M059J (cell line): ENCODE measurements around the gene DEFB132. TPM values are rescaled to one million over a fixed set of nuclear protein-coding genes. Genes with fewer than 3 reads are reported as not detected.
A peak's percentile ranks its signal among the peaks of the same experiment; 100 is the strongest.
"Not testable (repeated sequence)": the region's sequence is repeated elsewhere in the genome, so short reads cannot be mapped to it uniquely, and the experiment has no call there.

ENCODE experiments used
- DNase-seq: peaks from one replicate; pipeline ENCODE4 v3.0.0-alpha.2; 2012; ENCODE audit warnings: low read depth
- total RNA-seq: library from RNA; depleted of rRNA; stranded (reverse); fragments of >200 nt; shearing (Covaris generic); gene quantifications from 2 replicates; pipeline ENCODE4 v1.2.3, GENCODE V29; 2014; rRNA removed

DEFB132 gene, protein sequence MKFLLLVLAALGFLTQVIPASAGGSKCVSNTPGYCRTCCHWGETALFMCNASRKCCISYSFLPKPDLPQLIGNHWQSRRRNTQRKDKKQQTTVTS
- 0.05 TPM in 1 of 2 replicates, not detected in the other for total RNA-seq

DNA sequence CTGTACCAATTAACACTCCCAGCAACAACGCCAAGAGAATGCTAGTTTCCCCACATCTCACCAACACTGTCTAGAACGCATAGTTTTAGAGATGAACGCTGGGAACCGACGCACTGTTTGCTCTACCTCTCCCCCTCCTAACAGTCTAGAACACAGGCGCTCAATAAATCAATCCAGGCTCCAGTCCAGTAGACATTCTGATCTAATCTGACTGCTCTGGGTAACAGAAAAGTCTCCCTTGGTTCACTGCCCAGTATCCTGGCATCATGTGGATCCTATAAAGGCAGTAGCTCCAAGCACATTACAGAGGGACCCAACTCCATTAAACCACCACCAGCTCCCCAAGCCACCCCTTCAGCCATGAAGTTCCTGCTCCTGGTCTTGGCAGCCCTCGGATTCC, at the start of gene DEFB132:
Gene DEFB132, plus strand, starts transcription at position 306 of the 400 bp plus-strand sequence. Its CDS starts 55 bp downstream, at position 361.
- DNase-seq = peak; percentile 21

DNA sequence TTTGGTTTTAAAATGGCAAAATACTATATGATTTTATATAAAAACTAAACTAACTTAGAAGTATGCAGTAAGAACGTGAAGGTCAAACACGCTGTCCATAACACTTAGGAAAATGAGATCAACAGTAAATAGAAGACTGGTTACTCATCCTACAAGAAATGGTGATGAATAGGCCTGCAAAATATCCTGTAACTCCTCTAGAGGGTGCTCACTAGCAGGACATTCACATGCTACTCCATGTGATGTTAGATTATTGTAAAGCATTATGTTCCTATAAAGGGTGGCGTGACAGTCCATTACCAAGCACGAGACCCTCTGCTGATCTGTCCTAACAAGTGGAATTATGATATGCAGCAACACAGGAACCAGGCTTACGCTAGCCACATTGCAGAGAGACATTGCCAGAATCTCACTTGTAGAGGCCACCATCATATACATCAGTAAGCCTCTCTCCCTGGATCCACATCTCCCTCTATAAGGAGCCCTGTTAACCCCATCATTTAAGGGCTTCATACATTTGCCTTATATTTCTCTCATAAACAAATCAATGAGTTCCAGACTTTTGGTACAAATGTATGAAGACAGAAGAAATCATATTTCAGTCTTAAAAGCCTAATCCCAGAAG, 48.5 kb upstream of the DEFB132 start:
- DNase-seq = peak; percentile 76

DNA sequence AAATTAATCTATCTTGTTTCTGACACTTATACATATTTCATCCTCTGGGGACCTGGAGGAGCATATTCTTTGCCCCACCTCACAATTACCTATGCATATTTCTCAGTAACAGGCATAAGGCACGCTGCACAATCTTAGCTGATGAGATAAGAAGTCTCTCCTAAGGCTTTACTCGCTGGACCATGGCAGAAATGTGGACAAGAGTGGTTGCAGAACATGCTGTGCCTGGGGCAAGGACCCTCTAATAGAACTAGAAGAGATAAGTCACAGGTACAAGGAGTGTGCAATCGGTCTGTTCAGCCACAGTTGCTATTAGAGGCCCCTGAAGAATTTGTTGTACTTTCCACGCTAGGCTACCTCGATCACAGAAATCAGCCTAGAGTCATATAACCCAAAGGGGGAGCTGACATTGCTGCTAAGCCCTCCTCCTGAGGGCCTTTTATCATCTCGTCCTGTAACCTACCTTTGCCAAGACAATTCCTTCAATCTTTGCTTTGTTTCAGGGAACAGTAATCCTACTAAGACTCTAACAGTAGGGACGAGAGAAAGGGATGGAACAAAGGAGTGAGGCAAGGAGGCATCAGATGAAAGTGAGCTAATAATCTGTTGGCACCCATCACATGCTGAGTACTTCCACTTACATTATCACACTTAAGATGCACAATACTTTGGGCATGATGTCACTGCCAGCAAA, 46.6 kb upstream of the DEFB132 start:
- DNase-seq = no peak

DNA sequence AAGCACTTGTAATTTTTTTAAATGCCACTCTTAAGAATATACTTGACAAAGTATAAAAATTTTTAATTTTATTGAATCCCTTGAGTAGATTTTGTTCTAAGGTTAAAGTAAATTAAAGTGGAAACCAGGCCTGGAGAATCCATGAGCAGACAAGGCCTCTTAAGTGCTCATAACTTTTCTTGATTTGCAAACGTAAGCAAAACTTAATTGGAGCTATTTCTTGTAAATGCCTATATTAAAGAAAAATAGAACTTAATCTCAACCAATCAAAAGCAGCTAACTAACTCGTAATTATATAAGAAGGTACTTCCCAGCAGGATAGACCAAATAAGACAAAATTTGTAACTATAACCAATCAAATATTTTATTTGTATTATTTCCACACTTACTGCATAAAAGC, 43.1 kb upstream of the DEFB132 start:
- DNase-seq = no peak

DNA sequence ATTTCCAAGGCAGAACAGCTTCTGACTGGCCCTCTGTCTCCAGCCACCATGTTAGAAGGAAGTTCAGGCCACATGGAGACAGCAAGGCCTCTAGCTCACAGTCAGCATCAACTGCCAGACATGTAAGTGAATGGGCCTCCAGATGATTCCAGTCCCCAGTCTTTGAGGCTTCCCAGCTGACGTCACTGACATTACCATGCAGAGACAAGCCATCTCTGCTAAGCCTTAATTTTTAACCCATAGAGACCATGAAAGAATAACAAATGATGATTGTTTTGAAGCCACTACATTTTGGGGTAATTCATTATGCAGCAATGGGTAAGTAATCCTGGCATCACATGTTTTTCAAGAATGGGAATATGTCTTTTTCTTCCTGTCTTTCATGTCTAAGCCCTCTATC, 41.7 kb upstream of the DEFB132 start:
- DNase-seq = no peak

DNA sequence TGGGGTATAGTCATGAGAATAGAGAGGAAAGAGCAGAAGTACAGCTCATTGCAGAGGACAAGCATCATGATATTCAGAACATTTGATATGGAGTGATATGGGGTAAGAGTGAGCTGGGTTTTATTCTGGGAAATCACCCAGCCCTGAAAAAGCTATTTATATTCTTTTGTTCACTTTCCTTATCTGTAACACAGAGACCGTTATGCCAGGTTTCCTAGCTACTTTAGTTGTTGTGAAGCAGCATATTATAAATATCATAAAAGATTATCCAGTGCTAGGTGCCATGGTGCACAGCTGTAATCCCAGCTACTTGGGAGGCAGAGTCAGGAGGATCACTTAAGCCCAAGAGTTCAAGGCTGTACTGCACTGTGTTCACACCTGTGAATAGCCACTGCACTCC, 40.3 kb upstream of the DEFB132 start:
- DNase-seq = no peak

DNA sequence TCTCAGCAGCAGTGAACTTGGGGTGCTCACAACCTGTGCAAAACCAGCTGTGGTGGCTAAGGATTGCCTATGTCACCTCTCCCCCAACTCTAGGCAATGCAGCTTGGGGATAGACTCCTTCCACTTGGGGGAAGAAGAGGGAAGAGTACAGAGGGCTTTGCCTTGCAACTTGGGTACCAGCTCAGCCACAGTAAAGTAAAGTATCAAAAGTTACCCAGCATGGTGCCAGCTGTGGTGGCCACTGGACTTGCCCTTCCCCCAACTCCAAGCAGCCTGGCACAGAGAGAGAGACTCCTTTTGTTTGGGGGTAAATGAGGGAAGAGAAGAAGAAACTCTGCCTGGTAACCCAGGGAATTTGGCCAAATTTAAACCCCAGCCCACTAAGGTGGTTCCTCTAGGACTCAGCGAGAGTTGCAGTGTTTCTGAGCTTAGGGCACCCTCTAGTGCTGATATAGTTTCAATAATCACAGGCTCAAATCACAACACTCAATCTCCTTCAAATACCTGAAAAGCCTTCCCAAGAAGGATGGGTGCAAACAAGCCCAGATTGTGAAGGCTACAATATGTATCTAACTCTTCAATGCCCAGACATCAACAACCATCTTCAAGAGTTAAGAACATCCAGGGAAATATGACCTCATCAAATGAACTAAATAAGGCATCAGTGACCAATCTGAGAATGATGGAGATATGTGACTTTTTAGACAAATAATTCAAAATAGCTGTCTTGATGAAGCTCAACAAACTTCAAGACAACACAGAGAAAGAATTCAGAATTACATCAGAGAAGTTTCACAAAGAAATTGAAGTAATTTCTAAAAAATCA, 38.0 kb upstream of the DEFB132 start:
- peak; percentile 57 for DNase-seq

DNA sequence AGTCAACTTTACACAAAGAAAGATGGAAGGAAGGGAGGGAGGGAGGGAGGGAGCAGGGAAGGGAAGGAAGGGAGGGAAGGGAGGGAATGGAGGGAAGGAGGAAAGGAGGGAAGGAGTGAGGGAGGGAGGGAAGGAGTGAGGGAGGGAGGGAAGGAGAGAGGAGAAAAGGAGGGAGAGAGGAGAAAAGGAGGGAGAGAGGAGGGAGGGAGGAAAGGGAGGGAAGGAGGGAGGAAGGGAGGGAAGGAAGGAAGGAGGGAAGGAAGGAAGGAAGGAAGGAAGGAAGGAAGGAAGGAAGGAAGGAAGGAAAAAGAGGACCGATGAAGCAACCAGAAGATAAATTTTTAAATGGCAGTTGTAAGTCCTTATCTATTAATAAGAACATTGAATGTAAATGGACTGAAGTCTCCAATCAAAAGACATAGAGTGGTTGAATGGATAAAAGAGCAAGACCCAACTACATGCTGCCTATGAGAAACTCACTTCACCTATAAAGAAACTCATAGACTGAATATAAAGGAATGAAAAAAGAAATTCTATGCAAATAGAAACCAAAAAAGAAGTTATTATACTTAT, 36.2 kb upstream of the DEFB132 start:
- DNase-seq = no peak

DNA sequence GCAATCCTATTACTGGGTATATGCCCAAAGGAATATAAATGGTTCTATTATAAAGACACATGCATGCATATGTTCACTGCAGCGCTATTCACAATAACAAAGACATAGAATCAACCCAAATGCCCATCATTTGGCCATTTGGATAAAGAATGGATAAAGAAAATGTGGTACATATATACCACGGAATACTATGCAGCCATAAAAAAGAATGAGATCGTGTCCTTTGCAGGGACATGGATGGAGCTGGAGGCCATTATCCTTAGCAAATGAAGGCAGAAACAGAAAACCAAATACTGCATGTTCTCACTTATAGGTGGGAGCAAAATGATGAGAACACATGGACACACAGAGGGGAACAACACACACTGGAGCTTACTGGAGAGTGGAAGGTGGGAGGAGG, 31.6 kb upstream of the DEFB132 start:
- not testable (repeated sequence) for DNase-seq

DNA sequence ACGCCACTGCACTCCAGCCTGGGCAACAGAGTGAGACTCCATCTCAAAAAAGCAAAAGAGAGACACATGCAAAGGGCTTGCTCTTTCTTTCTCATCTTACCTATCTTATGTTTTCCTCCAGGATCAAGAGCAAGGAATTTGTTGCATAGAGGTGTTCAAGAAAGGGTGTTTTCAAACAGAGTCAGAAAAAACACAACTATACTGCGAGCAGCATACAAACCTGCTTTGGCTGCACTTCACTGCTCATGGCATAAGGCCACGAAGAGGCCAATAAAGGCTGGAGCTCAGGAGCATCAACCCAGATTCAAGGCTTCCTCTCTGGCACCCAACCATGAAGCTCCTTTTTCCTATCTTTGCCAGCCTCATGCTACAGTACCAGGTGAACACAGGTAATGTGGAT, 30.6 kb upstream of the DEFB132 start, which contains the start of gene DEFB129:
Gene DEFB129, plus strand, starts transcription at position 301 of the 400 bp plus-strand sequence. Its CDS starts 31 bp downstream, at position 332.
- DNase-seq = no peak

DNA sequence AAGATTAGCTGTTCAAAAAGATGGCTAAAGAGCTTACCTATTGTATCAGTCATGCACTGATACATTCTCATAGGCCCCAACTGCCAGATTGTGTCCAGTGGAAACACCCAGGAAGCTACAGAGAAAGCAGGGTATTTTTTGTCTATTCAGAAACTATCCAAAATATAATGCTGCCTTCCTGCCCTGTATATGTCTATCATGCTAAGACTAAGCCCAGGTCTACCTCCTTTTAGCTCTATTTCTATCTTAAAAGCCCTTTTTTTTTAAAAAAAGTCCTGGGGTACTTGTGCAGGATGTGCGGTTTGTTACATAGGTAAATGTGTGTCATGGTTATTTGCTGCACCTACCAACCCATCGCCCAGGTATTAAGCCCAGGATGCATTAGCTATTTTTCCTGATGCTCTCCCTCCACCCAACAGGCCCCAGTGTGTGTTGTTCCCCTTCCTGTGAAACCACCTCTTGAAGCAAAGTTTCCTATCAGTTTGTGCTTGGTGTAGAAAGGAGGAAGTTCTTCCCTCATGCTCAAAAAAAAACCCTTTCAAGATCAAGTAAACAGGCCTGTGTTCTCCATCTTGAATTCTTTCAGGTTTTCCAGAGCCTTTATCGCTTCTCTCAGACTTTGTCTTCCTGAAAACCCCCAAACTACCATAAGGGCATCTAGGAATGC, 30.0 kb upstream of the DEFB132 start:
- no peak for DNase-seq

DNA sequence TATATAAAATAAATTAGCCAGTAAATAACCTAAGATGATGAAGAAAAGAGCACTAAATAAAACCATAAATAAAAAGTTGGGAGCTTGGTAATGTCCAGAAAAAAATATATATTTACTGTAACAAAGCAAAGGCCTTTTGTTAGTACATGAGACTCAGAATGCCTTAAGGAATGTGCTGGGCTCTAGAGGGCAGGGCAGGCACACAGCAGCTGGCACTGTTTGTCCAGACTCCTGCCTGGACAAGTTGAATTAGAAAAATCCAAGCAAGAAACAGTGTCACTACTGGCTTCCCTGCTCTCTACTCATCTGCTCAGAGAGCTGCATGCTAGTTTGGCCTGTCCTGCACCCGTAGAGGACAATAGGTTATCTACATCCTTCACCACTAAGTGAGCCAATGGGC, 21.6 kb upstream of the DEFB132 start:
- DNase-seq = peak; percentile 49

DNA sequence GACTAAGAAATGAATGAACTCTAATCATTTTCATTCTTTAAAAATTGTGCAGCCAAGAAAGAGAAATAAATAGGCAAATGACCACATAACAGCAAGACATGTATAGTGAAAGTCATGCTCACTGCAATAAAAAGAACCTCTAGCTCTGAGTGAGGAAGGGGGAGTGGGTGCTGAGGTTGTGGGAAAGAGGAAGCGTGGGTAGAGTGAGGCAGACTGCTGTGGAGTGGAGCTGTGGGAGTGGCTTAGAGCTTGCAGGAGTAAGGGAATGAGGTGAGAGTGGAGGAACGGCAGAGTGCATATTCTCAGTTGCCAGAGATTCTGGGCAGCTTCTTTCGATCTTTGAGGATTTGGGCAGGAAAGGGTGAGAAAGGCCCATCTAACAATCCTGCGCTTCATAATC, 20.0 kb upstream of the DEFB132 start:
- DNase-seq = no peak

DNA sequence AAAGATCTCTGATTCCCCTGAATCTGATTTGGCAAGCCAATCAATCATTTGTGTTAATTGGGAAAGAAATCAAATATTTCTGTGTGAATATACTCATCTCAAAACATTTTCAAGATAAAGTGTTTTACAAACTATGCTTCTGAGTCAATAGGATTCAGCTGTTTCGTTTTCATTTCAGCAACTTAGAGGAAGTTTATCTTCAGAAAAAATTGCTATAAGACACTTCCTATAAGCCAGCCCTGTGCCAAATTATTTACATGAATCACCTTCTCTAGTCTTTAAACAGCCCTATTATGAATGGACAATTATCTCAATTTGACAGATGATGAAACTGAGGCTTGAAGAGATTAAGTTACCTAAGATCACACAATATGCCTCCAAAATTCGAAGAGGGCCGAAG, 19.6 kb upstream of the DEFB132 start:
- no peak for DNase-seq

DNA sequence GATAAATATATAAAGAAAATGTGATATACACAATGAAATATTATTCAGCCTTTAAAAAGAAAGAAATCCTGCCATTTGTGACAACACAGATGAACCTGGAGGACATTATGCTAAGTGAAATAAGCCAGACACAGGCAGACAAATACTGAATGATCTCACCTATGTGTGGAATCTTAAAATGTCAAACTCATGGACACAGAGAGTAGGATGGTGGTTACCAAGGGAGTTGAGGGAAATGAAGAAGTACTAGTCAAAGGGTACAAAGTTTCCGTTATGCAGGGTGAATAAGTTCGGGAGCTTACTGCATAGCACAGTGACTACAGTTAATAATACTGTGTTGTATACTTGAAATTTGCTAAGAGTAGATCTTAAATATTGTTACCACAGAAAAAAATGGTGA, 14.6 kb upstream of the DEFB132 start:
- DNase-seq = no peak

DNA sequence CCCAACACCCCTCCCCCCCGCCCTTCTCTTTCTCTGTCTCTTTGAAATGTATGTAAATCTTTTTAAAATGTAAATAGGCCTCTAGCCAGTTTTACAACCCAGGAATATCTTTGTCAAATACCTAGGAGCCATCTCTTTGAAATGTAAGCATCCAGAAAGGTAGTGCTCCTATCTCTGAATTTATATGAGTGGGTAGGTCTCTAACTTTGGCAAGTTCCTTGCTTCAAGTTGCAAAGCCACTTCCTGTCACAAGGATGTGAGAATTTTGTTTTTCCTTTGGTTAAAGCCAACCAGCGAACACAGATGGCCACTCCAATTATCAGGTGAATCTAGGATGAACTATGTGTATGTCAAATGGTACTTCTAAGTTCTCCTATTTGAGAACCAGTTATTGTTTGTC, 6.2 kb upstream of the DEFB132 start:
- DNase-seq = no peak

DNA sequence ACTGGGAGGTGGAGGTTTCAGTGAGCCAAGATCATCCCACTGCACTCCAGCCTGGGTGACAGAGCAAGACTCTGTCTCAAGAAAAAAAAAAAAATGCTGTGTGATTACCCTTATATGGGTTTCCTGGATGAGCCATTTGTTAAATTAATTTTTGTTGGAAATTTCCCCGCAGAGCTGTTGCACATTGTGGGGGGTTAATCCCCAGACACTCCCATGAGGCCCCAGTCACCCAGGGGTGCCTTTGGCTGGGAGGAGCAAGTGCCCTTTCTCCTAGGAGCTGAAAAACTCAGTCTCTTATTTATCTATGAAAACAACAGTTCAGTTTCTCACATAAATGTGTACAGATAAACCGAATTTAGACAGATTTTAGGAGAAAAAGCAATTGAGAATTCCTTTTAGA, 4.7 kb upstream of the DEFB132 start:
- DNase-seq = no peak

DNA sequence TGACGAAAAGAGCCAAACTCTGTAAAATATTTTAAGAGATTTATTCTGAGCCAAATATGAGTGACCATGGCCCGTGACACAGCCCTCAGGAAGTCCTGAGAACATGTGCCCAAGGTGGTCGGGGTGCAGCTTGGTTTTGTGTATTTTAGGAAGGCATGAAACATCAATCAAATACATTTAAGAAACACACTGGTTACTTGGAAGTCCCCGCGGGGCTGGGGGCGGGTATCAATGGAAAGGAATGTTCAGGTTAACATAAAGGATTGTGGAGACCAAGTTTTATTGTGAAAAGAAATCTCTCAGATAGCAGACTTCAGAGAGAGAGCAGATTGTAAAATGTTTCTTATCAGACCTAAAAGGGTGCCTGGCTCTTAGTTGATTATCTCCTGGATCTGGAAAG, 4.1 kb upstream of the DEFB132 start:
- not testable (repeated sequence) for DNase-seq

DNA sequence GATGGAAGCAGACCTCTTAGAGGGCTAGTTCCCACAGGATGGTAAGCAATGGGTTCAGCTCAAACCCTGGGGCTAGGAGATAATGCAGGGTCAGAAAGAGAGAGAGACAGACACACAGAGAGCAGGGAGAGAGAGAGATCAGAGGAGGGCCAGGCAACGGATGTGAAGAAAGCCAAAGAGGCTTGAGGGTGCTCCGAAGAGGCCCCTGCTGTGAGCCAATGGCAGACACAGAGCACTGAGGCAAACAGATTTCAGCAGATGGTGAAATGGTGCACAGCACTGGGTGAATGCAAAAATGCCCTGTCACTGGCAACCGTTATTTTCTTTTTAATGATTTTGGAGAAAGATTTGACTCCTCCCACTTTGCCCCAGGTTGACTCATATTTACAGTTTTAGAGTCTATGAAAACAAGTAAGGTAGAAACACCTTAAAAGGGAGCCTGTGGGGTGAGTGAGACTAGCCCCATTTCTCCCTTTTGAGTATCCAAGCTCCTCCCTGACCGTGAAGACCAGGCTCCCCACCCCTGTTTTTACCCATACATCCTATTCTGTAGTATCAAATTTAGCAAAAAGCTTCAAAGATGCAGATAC, 840 bp downstream of the DEFB132 start:
- DNase-seq = no peak

DNA sequence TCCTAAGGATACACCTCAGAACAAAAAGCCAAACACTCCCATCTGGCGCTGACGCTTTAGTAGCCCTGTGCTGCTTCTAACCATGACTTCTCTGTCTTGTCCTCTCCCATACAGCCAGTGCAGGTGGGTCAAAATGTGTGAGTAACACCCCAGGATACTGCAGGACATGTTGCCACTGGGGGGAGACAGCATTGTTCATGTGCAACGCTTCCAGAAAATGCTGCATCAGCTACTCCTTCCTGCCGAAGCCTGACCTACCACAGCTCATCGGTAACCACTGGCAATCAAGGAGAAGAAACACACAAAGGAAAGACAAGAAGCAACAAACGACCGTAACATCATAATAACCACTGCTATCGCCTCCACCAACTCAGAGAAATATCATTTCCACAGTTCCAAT, 1.4 kb downstream of the DEFB132 start:
- DNase-seq = peak; percentile 62

DNA sequence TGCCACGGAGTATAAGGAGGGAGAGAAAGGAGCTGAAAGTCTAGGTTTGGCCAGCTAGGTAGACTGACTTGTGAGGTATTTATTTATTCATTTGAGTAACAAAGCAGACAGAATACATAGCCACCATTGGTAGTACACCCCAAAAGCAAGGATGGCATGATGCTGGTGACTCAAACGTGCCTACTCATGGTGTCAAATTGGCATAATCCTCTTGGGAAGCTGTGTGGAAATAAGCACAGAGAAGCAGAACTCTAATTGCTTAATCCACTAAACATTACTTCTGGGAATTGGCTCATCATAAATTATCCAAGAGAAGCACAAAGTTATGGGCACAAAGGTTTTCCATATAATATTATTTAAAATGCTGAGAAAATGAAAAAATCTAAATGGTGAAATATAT, 2.5 kb downstream of the DEFB132 start:
- no peak for DNase-seq
